NOMO-1 treated with dmso at 0.1 percent for 144 hours (cell line): ENCODE measurements around the gene RNF14.

ENCODE experiments used
- DNase-seq: peaks from one replicate; lab custom pipeline; 2025; ENCODE audit not compliant: unreplicated experiment; lab: John Stamatoyannopoulos, UW

The RNF14 gene

GRCh38 chr5:141945511-141946051 lies 23.3 kb upstream of the RNF14 start:
- DNase-seq = no peak

- no peak for DNase-seq
Measured at GRCh38 chr5:141947316-141947715, 21.6 kb upstream of the RNF14 start.

- no peak for DNase-seq
Measured at GRCh38 chr5:141948812-141949211, 20.1 kb upstream of the RNF14 start.

- no peak for DNase-seq
Measured at GRCh38 chr5:141949511-141949910, 19.4 kb upstream of the RNF14 start.

- no peak for DNase-seq
Measured at GRCh38 chr5:141950207-141951005, 18.5 kb upstream of the RNF14 start.

GRCh38 chr5:141951332-141951781 lies 17.5 kb upstream of the RNF14 start:
- no peak for DNase-seq

GRCh38 chr5:141952020-141952419 lies 16.9 kb upstream of the RNF14 start:
- no peak for DNase-seq

- peak; percentile 27 for DNase-seq
Measured at GRCh38 chr5:141954194-141954593, 14.7 kb upstream of the RNF14 start.

- DNase-seq = peak; percentile 9
Measured at GRCh38 chr5:141957367-141957996, 11.4 kb upstream of the RNF14 start.

- DNase-seq = no peak
Measured at GRCh38 chr5:141958113-141958512, 10.8 kb upstream of the RNF14 start, which contains the start of gene PCDH12. PCDH12 (minus strand) TSS chr5:141958202; CDS start chr5:141957851, 351 bp downstream.

- no peak for DNase-seq
Measured at GRCh38 chr5:141958546-141959172, 10.2 kb upstream of the RNF14 start.

- no peak for DNase-seq
Measured at GRCh38 chr5:141960018-141960417, 8.9 kb upstream of the RNF14 start.

- DNase-seq = peak; percentile 79
Measured at GRCh38 chr5:141960449-141961323, 8.2 kb upstream of the RNF14 start.

GRCh38 chr5:141961466-141961865 lies 7.4 kb upstream of the RNF14 start:
- DNase-seq = no peak

GRCh38 chr5:141963701-141964100 lies 5.2 kb upstream of the RNF14 start:
- DNase-seq = no peak

- no peak for DNase-seq
Measured at GRCh38 chr5:141965071-141965470, 3.8 kb upstream of the RNF14 start.

- no peak for DNase-seq
Measured at GRCh38 chr5:141966275-141966962, 2.5 kb upstream of the RNF14 start.

- no peak for DNase-seq
Measured at GRCh38 chr5:141966963-141967333, 2.0 kb upstream of the RNF14 start.

GRCh38 chr5:141969783-141970771 lies 1.2 kb downstream of the RNF14 start:
- peak; percentile 52 for DNase-seq
